Subcutaneous abdominal adipose tissue (tissue), 5 donors: ENCODE results near the gene HTR4.

Source experiments
- H3K27ac ChIP-seq: one replicate; pipeline ENCODE4 v1.7.0; 2013; ENCODE audit warnings: low read depth, mild to moderate bottlenecking, inconsistent platforms, low read length, moderate library complexity
- H3K27me3 ChIP-seq, 5 donors: one replicate each; pipeline ENCODE4 v1.7.0; 2013; ENCODE audit warnings: low read length in 5 of 5, inconsistent platforms in 1 of 5; ENCODE audit not compliant: control insufficient read depth in 5 of 5, insufficient read depth in 4 of 5
- H3K36me3 ChIP-seq, 5 donors: one replicate each; pipeline ENCODE4 v1.7.0; 2013; ENCODE audit warnings: low read length in 5 of 5; ENCODE audit not compliant: control insufficient read depth in 5 of 5, insufficient read depth in 5 of 5
- H3K4me1 ChIP-seq, 5 donors: one replicate each; pipeline ENCODE4 v1.7.0; 2013; ENCODE audit warnings: low read length in 5 of 5, mild to moderate bottlenecking in 3 of 5, moderate library complexity in 1 of 5; ENCODE audit not compliant: control insufficient read depth in 5 of 5, insufficient read depth in 5 of 5
- H3K4me3 ChIP-seq, 5 donors: one replicate each; pipeline ENCODE4 v1.7.0; 2013; ENCODE audit warnings: low read length in 5 of 5, low read depth in 1 of 5
- H3K9ac ChIP-seq, 5 donors: one replicate each; pipeline ENCODE4 v1.7.0; 2013; ENCODE audit warnings: low read length in 5 of 5, mild to moderate bottlenecking in 4 of 5, moderate library complexity in 3 of 5
- H3K9me3 ChIP-seq, 5 donors: one replicate each; pipeline ENCODE4 v1.7.0; 2013; ENCODE audit warnings: low read length in 5 of 5; ENCODE audit not compliant: control insufficient read depth in 5 of 5
- donor health status: healthy.
- donor health status: healthy.
- donor health status: healthy.
- donor health status: healthy.
- donor health status: healthy.

HTR4 gene

DNA sequence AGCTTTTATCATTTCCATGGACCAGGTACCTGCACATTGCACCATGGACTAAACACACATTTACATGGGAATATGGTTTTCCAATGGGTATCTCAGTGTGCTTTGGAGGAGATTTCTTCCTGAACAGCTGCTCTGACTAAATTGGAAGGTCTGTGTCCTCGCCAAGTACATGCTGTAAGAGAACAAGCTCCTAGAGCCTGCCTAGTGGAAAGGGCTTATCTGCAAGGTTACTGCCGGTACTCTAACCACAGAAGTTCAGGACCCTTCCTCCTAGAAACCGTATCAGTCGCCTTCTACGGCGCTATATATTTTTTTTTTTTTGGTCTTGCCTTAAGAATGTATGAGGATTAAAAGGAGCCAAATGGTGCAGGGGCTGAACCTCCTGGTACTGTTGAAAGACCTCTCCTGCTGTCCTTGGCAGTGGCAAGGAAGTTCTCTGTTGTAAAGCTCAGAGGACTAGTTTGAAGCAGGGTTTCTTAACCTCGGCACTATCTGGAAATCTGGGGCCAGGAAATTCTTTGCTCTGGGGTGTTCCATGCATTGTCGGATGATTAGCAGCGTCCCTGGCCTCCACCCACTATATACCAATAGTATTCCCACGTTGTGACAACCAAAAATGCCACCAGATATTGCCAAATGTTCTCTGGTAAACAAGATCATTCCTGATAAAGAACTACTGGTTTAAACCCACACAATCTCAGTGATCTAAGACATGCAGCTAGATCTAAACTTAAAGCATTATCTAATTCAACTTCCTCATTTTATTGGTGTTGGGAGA is 163.1 kb downstream of the HTR4 start:
- Histone ChIP-seq H3K9me3 (no peaks in the 10 kb centered on the region), H3K4me3 (no peak overlapping the region), H3K4me1 (peaks cover 0 to 10% (median 0%) of the 10 kb centered on the region in 5 donors), H3K27me3 (peaks cover 0 to 2% (median 0%) of the 10 kb centered on the region in 5 donors), H3K36me3 (no peaks in the 10 kb centered on the region), H3K9ac (no peak overlapping the region), H3K27ac (no peak overlapping the region)

GRCh38 chr5:148488757-148489156 is 165.6 kb downstream of the HTR4 start:
- no peak overlapping the region for H3K9ac ChIP-seq
- H3K9me3 ChIP-seq, result no peaks in the 10 kb centered on the region
- peaks cover 0 to 10% (median 0%) of the 10 kb centered on the region in 5 donors for H3K4me1 ChIP-seq
- H3K36me3 ChIP-seq, result no peaks in the 10 kb centered on the region
- peaks cover 0 to 3% (median 0%) of the 10 kb centered on the region in 5 donors for H3K27me3 ChIP-seq
- H3K4me3 ChIP-seq, result no peak overlapping the region
- H3K27ac ChIP-seq, result no peak overlapping the region

GRCh38 chr5:148486456-148486855 is 167.9 kb downstream of the HTR4 start:
- peaks cover 0 to 3% (median 2%) of the 10 kb centered on the region in 5 donors for H3K27me3 ChIP-seq
- peaks cover 0 to 13% (median 4%) of the 10 kb centered on the region in 5 donors for H3K4me1 ChIP-seq
- H3K27ac ChIP-seq, result no peak overlapping the region
- H3K9ac ChIP-seq, result no peak overlapping the region
- no peaks in the 10 kb centered on the region for H3K9me3 ChIP-seq
- no peak overlapping the region for H3K4me3 ChIP-seq
- no peaks in the 10 kb centered on the region for H3K36me3 ChIP-seq

- H3K9ac ChIP-seq, result no peak overlapping the region
- no peak overlapping the region for H3K27ac ChIP-seq
- H3K9me3 ChIP-seq, result no peaks in the 10 kb centered on the region
- H3K36me3 ChIP-seq, result no peaks in the 10 kb centered on the region
- H3K4me3 ChIP-seq, result no peak overlapping the region
- H3K4me1 ChIP-seq, result peaks cover 0 to 7% (median 4%) of the 10 kb centered on the region in 5 donors
- H3K27me3 ChIP-seq, result peaks cover 0 to 3% (median 2%) of the 10 kb centered on the region in 5 donors
Observed at GRCh38 chr5:148484651-148485050, 169.7 kb downstream of the HTR4 start.

- Histone ChIP-seq H3K36me3 (no peaks in the 10 kb centered on the region), H3K4me3 (no peak overlapping the region), H3K27ac (no peak overlapping the region), H3K9me3 (no peaks in the 10 kb centered on the region), H3K27me3 (peaks cover 0 to 3% (median 2%) of the 10 kb centered on the region in 5 donors), H3K9ac (no peak overlapping the region), H3K4me1 (peaks cover 0 to 7% (median 4%) of the 10 kb centered on the region in 5 donors)
Observed at GRCh38 chr5:148483750-148484149, 170.6 kb downstream of the HTR4 start.

- H3K4me3 ChIP-seq, result peak overlapping the region in 2 of 5 donors; percentile 36 to 48
- peak overlapping the region in 1 of 5 donors; percentile 10 for H3K9ac ChIP-seq
- peaks cover 0 to 7% (median 4%) of the 10 kb centered on the region in 5 donors for H3K4me1 ChIP-seq
- peaks cover 0 to 7% (median 2%) of the 10 kb centered on the region in 5 donors for H3K27me3 ChIP-seq
- no peak overlapping the region for H3K27ac ChIP-seq
- H3K36me3 ChIP-seq, result no peaks in the 10 kb centered on the region
- no peaks in the 10 kb centered on the region for H3K9me3 ChIP-seq
Observed at GRCh38 chr5:148482697-148483462, 171.4 kb downstream of the HTR4 start.

DNA sequence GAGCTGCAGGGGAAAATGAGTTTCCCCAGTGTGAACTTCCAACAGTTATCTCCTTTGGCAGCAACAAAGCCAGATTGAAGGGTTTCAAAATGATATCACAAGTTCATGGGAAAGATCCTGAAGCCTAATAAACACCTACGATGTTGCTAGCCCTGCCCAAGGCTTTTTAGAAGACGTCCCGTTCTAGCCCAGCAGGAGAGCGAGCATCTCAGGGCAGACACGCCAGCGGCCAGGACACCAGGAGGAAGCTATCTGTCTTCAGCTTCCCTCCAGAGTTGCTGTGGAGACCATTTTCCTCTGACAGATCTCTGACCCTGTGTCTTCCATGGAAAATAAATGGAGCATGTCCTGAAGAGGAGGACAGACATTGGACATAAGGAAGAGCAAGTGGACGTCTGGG is 172.1 kb downstream of the HTR4 start:
- peaks cover 0 to 7% (median 4%) of the 10 kb centered on the region in 5 donors for H3K4me1 ChIP-seq
- H3K27me3 ChIP-seq, result peaks cover 0 to 7% (median 2%) of the 10 kb centered on the region in 5 donors
- H3K9ac ChIP-seq, result no peak overlapping the region
- H3K36me3 ChIP-seq, result no peaks in the 10 kb centered on the region
- H3K9me3 ChIP-seq, result no peaks in the 10 kb centered on the region
- H3K4me3 ChIP-seq, result no peak overlapping the region
- H3K27ac ChIP-seq, result no peak overlapping the region

DNA sequence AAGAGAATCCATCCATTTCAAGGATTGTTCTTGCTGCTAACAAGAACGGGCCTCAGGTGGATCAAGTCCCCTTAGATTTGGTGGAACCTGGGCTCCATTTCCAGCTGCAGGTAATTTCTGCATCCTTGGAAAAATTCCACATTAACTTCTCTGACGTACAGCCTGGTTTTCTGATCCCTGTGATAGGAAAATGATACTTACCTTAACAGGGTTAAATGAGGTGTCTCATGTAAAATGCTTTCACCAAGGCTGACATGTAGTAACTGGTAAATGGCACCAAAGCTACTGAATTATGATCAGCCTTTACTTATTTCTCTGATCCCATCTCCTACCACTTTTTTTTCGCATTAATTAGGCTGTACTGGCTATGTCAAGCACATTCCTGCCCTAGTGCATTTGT is 176.9 kb downstream of the HTR4 start:
- no peak overlapping the region for H3K4me3 ChIP-seq
- H3K27me3 ChIP-seq, result peaks cover 0 to 4% (median 0%) of the 10 kb centered on the region in 5 donors
- H3K36me3 ChIP-seq, result no peaks in the 10 kb centered on the region
- H3K9ac ChIP-seq, result no peak overlapping the region
- H3K4me1 ChIP-seq, result no peaks in the 10 kb centered on the region
- no peak overlapping the region for H3K27ac ChIP-seq
- H3K9me3 ChIP-seq, result no peaks in the 10 kb centered on the region

DNA sequence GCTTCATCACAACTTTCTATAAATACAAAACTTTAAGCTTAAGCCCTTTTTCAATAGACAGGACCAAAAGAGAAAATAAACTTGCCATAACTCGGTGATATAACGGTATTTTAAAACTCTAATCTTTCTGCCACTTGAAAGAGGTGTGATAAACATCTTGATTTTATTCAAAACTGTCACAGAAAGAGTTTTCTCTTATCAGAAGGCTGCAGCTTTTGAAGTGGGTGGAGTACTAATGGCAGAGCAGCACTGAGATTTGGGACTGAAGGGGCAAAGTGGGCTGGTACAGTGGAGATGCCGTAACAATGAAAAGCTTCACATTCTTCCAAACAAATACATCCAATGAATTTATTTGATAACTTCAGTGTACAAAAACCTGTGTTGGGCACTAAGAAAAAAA is 178.0 kb downstream of the HTR4 start:
- no peak overlapping the region for H3K4me3 ChIP-seq
- H3K9ac ChIP-seq, result no peak overlapping the region
- peaks cover 0 to 4% (median 0%) of the 10 kb centered on the region in 5 donors for H3K27me3 ChIP-seq
- no peak overlapping the region for H3K27ac ChIP-seq
- no peaks in the 10 kb centered on the region for H3K9me3 ChIP-seq
- H3K4me1 ChIP-seq, result peaks cover 0 to 6% (median 0%) of the 10 kb centered on the region in 5 donors
- no peaks in the 10 kb centered on the region for H3K36me3 ChIP-seq

GRCh38 chr5:148474025-148474511 is 180.3 kb downstream of the HTR4 start:
- H3K27ac ChIP-seq, result no peak overlapping the region
- H3K9me3 ChIP-seq, result no peaks in the 10 kb centered on the region
- H3K4me1 ChIP-seq, result peaks cover 0 to 6% (median 0%) of the 10 kb centered on the region in 5 donors
- no peaks in the 10 kb centered on the region for H3K36me3 ChIP-seq
- H3K27me3 ChIP-seq, result peaks cover 0 to 4% (median 0%) of the 10 kb centered on the region in 5 donors
- H3K4me3 ChIP-seq, result peak overlapping the region in 1 of 5 donors; percentile 27
- H3K9ac ChIP-seq, result no peak overlapping the region
